ENCODE measurements around the gene GHITM.
"Not testable (repeated sequence)": the region's sequence is repeated elsewhere in the genome, so short reads cannot be mapped to it uniquely, and the experiment has no call there.

The GHITM gene

GRCh38 chr10:84148006-84148597, 8.8 kb downstream of the GHITM start:
- DNase-seq, result not testable (repeated sequence)

GRCh38 chr10:84149854-84150253, 10.5 kb downstream of the GHITM start:
- DNase-seq, result no peak

GRCh38 chr10:84152769-84153168, 13.5 kb downstream of the GHITM start:
- DNase-seq, result no peak

GRCh38 chr10:84155521-84155920, 16.2 kb downstream of the GHITM start:
- no peak for DNase-seq

GRCh38 chr10:84156009-84156408, 16.7 kb downstream of the GHITM start:
- no peak for DNase-seq

- peak; percentile 50 for DNase-seq
Observed at GRCh38 chr10:84156768-84157167, 17.5 kb downstream of the GHITM start.

- DNase-seq, result no peak
Observed at GRCh38 chr10:84158061-84158460, 18.8 kb downstream of the GHITM start.

GRCh38 chr10:84158550-84158949, 19.2 kb downstream of the GHITM start:
- no peak for DNase-seq

- no peak for DNase-seq
Observed at GRCh38 chr10:84159076-84159685, 19.9 kb downstream of the GHITM start.

- no peak for DNase-seq
Observed at GRCh38 chr10:84160663-84161362, 21.5 kb downstream of the GHITM start.

GRCh38 chr10:84163996-84164395, 24.7 kb downstream of the GHITM start:
- no peak for DNase-seq

- DNase-seq, result no peak
Observed at GRCh38 chr10:84164442-84164841, 25.1 kb downstream of the GHITM start.

GRCh38 chr10:84166620-84167288, 27.4 kb downstream of the GHITM start:
- DNase-seq, result no peak

- not testable (repeated sequence) for DNase-seq
Observed at GRCh38 chr10:84167289-84167653, 28.0 kb downstream of the GHITM start.

GRCh38 chr10:84168382-84168781, 29.1 kb downstream of the GHITM start:
- not testable (repeated sequence) for DNase-seq

GRCh38 chr10:84171237-84171636, 31.9 kb downstream of the GHITM start:
- DNase-seq, result not testable (repeated sequence)

- DNase-seq, result not testable (repeated sequence)
Observed at GRCh38 chr10:84171700-84172466, 32.6 kb downstream of the GHITM start.

GRCh38 chr10:84172467-84173356, 33.4 kb downstream of the GHITM start:
- no peak for DNase-seq

GRCh38 chr10:84173501-84173929, 34.2 kb downstream of the GHITM start, which contains the start of gene GPR15LG:
TSS of gene GPR15LG (plus strand) at chr10:84173801. CDS start at chr10:84173852, 51 bp downstream.
- DNase-seq, result no peak

GRCh38 chr10:84175436-84175835, 36.1 kb downstream of the GHITM start:
- no peak for DNase-seq

- DNase-seq, result no peak
Observed at GRCh38 chr10:84176351-84176750, 37.0 kb downstream of the GHITM start.

Data from activated gamma-delta T cell treated with Interleukin-2 at 50 U/mL for 16 hours (primary cell).